ENCODE measurements around the gene TCERG1L.

TCERG1L gene

DNA sequence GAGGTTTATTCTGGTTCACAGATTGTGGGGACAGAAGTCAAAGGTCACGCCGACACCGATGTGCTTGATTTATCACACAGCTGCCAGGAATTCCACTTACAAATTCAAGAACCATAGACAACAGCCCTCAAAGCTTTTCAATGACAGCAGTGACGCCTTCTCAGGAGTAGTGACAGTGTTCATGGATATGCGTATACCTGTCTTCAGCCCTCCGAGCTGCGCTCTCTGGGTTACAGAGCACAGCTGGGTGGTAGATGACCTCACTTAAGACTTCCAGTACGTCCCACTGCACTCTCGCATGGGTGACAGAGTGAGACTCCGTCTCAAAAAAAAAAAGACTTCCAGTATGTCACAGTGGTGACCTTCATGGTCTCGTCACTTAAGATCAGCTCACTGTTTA, 108.5 kb downstream of the TCERG1L start:
- Histone ChIP-seq H3K4me3 (ENCODE audit: low read depth in 1 of 2, low read length in 2 of 2) (no peak overlapping the region), H3K4me1 (ENCODE audit: control insufficient read depth in 1 of 2, insufficient read depth in 2 of 2, low read length in 2 of 2) (no peaks in the 10 kb centered on the region), H3K36me3 (ENCODE audit: control insufficient read depth in 1 of 2, insufficient read depth in 2 of 2, low read length in 2 of 2) (no peaks in the 10 kb centered on the region), H3K9me3 (ENCODE audit: control insufficient read depth in 1 of 2, low read length in 2 of 2) (no peaks in the 10 kb centered on the region), H3K27me3 (ENCODE audit: low read depth, low read length) (no peaks in the 10 kb centered on the region), H3K27ac (ENCODE audit: low read length) (no peak overlapping the region)

GRCh38 chr10:131201741-131202515, 109.6 kb downstream of the TCERG1L start:
- no peaks in the 10 kb centered on the region for H3K4me1 ChIP-seq (ENCODE audit: control insufficient read depth in 1 of 2, insufficient read depth in 2 of 2, low read length in 2 of 2)
- no peaks in the 10 kb centered on the region for H3K27me3 ChIP-seq (ENCODE audit: low read depth, low read length)
- H3K27ac ChIP-seq (ENCODE audit: low read length), result no peak overlapping the region
- no peaks in the 10 kb centered on the region for H3K9me3 ChIP-seq (ENCODE audit: control insufficient read depth in 1 of 2, low read length in 2 of 2)
- H3K36me3 ChIP-seq (ENCODE audit: control insufficient read depth in 1 of 2, insufficient read depth in 2 of 2, low read length in 2 of 2), result no peaks in the 10 kb centered on the region
- H3K4me3 ChIP-seq (ENCODE audit: low read depth in 1 of 2, low read length in 2 of 2), result no peak overlapping the region

- H3K27me3 ChIP-seq (ENCODE audit: low read depth, low read length), result no peaks in the 10 kb centered on the region
These were observed 110.6 kb downstream of the TCERG1L start for GRCh38 chr10:131200856-131201470.

GRCh38 chr10:131199646-131200045, 111.9 kb downstream of the TCERG1L start:
- no peaks in the 10 kb centered on the region for H3K9me3 ChIP-seq (ENCODE audit: control insufficient read depth in 1 of 2, low read length in 2 of 2)
- H3K4me3 ChIP-seq (ENCODE audit: low read depth in 1 of 2, low read length in 2 of 2), result no peak overlapping the region
- no peaks in the 10 kb centered on the region for H3K27me3 ChIP-seq (ENCODE audit: low read depth, low read length)
- no peaks in the 10 kb centered on the region for H3K36me3 ChIP-seq (ENCODE audit: control insufficient read depth in 1 of 2, insufficient read depth in 2 of 2, low read length in 2 of 2)
- H3K27ac ChIP-seq (ENCODE audit: low read length), result no peak overlapping the region
- H3K4me1 ChIP-seq (ENCODE audit: control insufficient read depth in 1 of 2, insufficient read depth in 2 of 2, low read length in 2 of 2), result no peaks in the 10 kb centered on the region

More at GRCh38 chr10:131200856-131201470, 110.6 kb downstream of the TCERG1L start:
- Histone ChIP-seq H3K4me3 (ENCODE audit: low read depth in 1 of 2, low read length in 2 of 2) (no peak overlapping the region), H3K9me3 (ENCODE audit: control insufficient read depth in 1 of 2, low read length in 2 of 2) (no peaks in the 10 kb centered on the region), H3K36me3 (ENCODE audit: control insufficient read depth in 1 of 2, insufficient read depth in 2 of 2, low read length in 2 of 2) (no peaks in the 10 kb centered on the region), H3K27ac (ENCODE audit: low read length) (no peak overlapping the region), H3K4me1 (ENCODE audit: control insufficient read depth in 1 of 2, insufficient read depth in 2 of 2, low read length in 2 of 2) (no peaks in the 10 kb centered on the region)

DNA sequence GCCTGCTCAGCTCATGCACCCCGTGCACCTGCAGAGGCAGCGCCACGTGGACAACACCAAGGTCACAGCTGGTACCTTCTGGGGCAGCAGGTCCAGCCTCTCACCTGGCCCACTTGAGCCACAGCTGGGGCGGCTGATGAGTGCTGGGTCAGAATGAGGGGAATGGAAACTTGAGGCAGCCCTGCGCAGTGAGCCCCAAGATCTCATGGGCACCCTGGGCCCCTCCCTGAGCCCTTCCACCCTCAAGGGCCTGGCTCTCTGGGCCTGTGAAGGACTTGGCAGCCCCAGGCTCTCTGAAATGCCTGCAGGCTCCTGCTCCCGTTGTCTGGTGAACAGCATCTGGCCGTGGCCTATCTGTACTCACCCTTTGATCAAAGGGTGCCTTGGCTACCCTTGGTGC, 112.7 kb downstream of the TCERG1L start:
- no peak overlapping the region for H3K27ac ChIP-seq (ENCODE audit: low read length)
- no peaks in the 10 kb centered on the region for H3K9me3 ChIP-seq (ENCODE audit: control insufficient read depth in 1 of 2, low read length in 2 of 2)
- no peaks in the 10 kb centered on the region for H3K36me3 ChIP-seq (ENCODE audit: control insufficient read depth in 1 of 2, insufficient read depth in 2 of 2, low read length in 2 of 2)
- H3K4me1 ChIP-seq (ENCODE audit: control insufficient read depth in 1 of 2, insufficient read depth in 2 of 2, low read length in 2 of 2), result no peaks in the 10 kb centered on the region
- H3K4me3 ChIP-seq (ENCODE audit: low read depth in 1 of 2, low read length in 2 of 2), result no peak overlapping the region
- no peaks in the 10 kb centered on the region for H3K27me3 ChIP-seq (ENCODE audit: low read depth, low read length)

- Histone ChIP-seq H3K27ac (ENCODE audit: low read length) (no peak overlapping the region), H3K36me3 (ENCODE audit: control insufficient read depth in 1 of 2, insufficient read depth in 2 of 2, low read length in 2 of 2) (no peaks in the 10 kb centered on the region), H3K27me3 (ENCODE audit: low read depth, low read length) (no peaks in the 10 kb centered on the region), H3K4me3 (ENCODE audit: low read depth in 1 of 2, low read length in 2 of 2) (no peak overlapping the region), H3K9me3 (ENCODE audit: control insufficient read depth in 1 of 2, low read length in 2 of 2) (peaks cover 0 to 1% of the 10 kb centered on the region in 2 donors), H3K4me1 (ENCODE audit: control insufficient read depth in 1 of 2, insufficient read depth in 2 of 2, low read length in 2 of 2) (no peaks in the 10 kb centered on the region)
These were observed 113.1 kb downstream of the TCERG1L start for GRCh38 chr10:131198401-131198800.

DNA sequence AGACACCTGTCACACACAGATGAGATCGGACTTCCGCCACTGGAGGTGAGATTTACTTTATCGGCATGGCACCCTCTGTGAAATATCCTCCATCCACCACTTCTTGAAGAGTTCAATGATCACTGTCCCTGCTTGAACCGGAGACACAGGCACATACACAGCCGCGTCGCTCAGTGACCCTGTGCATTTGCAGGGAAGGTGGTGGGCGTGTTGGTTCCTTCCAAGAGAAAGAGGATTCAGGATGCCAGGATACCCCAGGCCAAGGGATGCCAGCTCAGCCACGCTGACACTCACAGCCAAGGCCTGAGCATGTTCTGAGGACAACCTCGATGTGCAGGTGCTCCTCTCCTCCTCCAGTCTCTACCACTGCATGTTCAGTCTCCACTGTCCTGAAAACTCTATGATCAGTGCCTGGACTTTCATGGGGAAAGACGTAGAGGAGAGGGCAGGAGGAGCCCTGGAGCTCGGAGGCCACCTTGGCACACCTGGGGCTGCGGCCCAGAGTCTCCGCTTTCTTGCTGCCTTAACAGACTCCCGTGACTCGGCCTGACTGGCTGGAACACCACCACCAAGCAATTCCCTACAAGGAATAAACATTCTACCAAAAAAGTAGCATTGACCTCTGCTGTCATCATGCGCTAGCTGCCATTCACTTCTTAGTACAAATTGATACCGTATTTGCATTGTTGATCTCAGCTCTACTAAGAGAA, 115.2 kb downstream of the TCERG1L start:
- H3K27ac ChIP-seq (ENCODE audit: low read length), result no peak overlapping the region
- H3K27me3 ChIP-seq (ENCODE audit: low read depth, low read length), result no peaks in the 10 kb centered on the region
- peaks cover 0 to 9% of the 10 kb centered on the region in 2 donors for H3K9me3 ChIP-seq (ENCODE audit: control insufficient read depth in 1 of 2, low read length in 2 of 2)
- H3K4me1 ChIP-seq (ENCODE audit: control insufficient read depth in 1 of 2, insufficient read depth in 2 of 2, low read length in 2 of 2), result no peaks in the 10 kb centered on the region
- H3K4me3 ChIP-seq (ENCODE audit: low read depth in 1 of 2, low read length in 2 of 2), result no peak overlapping the region
- no peaks in the 10 kb centered on the region for H3K36me3 ChIP-seq (ENCODE audit: control insufficient read depth in 1 of 2, insufficient read depth in 2 of 2, low read length in 2 of 2)

- Histone ChIP-seq H3K36me3 (ENCODE audit: control insufficient read depth in 1 of 2, insufficient read depth in 2 of 2, low read length in 2 of 2) (no peaks in the 10 kb centered on the region), H3K9me3 (ENCODE audit: control insufficient read depth in 1 of 2, low read length in 2 of 2) (peaks cover 0 to 9% of the 10 kb centered on the region in 2 donors), H3K4me3 (ENCODE audit: low read depth in 1 of 2, low read length in 2 of 2) (no peak overlapping the region), H3K27ac (ENCODE audit: low read length) (no peak overlapping the region), H3K27me3 (ENCODE audit: low read depth, low read length) (no peaks in the 10 kb centered on the region), H3K4me1 (ENCODE audit: control insufficient read depth in 1 of 2, insufficient read depth in 2 of 2, low read length in 2 of 2) (no peaks in the 10 kb centered on the region)
These were observed 115.9 kb downstream of the TCERG1L start for GRCh38 chr10:131195558-131196159.

DNA sequence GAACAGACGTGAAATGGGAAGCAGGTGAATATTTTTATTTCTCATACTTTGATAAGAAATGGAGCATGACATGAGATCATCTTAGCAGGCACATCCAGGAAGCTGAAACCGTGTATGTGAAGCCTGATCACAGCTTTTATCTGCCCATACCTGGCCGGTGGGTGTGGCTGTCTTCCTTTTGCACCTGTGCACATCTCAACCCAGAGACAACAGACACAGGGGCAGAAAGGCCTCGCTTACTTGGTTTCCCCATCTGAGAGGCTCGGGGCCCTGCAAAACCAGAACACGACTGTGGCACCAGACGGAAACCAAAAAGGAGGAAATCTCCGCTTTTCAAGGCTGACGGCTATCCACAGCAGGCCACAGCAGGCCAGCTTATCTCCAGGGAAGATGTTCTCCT, 116.4 kb downstream of the TCERG1L start:
- Histone ChIP-seq H3K27ac (ENCODE audit: low read length) (no peak overlapping the region), H3K4me3 (ENCODE audit: low read depth in 1 of 2, low read length in 2 of 2) (no peak overlapping the region), H3K27me3 (ENCODE audit: low read depth, low read length) (no peaks in the 10 kb centered on the region), H3K9me3 (ENCODE audit: control insufficient read depth in 1 of 2, low read length in 2 of 2) (peaks cover 0 to 9% of the 10 kb centered on the region in 2 donors), H3K4me1 (ENCODE audit: control insufficient read depth in 1 of 2, insufficient read depth in 2 of 2, low read length in 2 of 2) (no peaks in the 10 kb centered on the region), H3K36me3 (ENCODE audit: control insufficient read depth in 1 of 2, insufficient read depth in 2 of 2, low read length in 2 of 2) (no peaks in the 10 kb centered on the region)

DNA sequence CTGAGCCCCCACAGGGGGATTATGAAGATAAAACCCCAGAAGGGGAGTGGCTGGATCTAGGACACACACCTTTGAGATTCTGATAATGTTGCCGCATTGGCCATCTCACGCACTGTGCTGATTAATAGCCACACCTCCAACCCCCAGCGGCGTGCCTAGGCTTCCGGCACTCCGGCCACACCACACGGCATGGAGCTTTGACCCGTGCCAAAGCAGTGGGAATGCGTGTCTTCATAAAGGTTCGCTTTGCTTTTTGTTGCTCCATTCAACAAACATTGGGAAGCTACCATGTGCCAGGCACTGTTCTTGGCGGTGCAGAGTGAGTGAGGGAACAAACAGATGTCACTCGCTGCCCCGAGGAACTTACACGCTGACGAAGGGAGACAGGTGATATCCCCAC, 117.6 kb downstream of the TCERG1L start:
- Histone ChIP-seq H3K4me1 (ENCODE audit: control insufficient read depth in 1 of 2, insufficient read depth in 2 of 2, low read length in 2 of 2) (no peaks in the 10 kb centered on the region), H3K36me3 (ENCODE audit: control insufficient read depth in 1 of 2, insufficient read depth in 2 of 2, low read length in 2 of 2) (no peaks in the 10 kb centered on the region), H3K27ac (ENCODE audit: low read length) (no peak overlapping the region), H3K4me3 (ENCODE audit: low read depth in 1 of 2, low read length in 2 of 2) (no peak overlapping the region), H3K9me3 (ENCODE audit: control insufficient read depth in 1 of 2, low read length in 2 of 2) (peaks cover 0 to 9% of the 10 kb centered on the region in 2 donors), H3K27me3 (ENCODE audit: low read depth, low read length) (no peaks in the 10 kb centered on the region)

DNA sequence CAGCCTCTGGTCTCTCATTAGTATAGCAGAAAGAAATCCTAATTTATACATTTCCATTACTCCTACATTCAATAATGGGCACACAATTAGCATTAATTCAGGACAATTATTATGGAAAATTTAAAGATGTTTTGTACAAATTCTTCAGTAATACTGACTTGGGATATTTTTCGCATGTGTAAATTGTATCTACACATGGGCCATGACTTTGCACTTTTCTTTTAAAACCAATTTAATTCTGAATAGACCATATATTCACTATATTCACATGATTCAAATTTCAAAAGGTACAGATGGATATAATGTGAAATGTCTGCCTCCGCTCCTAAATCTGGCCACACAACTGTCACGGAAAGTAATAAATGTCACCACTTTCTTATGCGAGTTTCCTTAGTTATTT, 123.0 kb downstream of the TCERG1L start:
- H3K4me1 ChIP-seq (ENCODE audit: control insufficient read depth in 1 of 2, insufficient read depth in 2 of 2, low read length in 2 of 2), result no peaks in the 10 kb centered on the region
- H3K27ac ChIP-seq (ENCODE audit: low read length), result no peak overlapping the region
- no peaks in the 10 kb centered on the region for H3K27me3 ChIP-seq (ENCODE audit: low read depth, low read length)
- peaks cover 0 to 9% of the 10 kb centered on the region in 2 donors for H3K9me3 ChIP-seq (ENCODE audit: control insufficient read depth in 1 of 2, low read length in 2 of 2)
- no peak overlapping the region for H3K4me3 ChIP-seq (ENCODE audit: low read depth in 1 of 2, low read length in 2 of 2)
- H3K36me3 ChIP-seq (ENCODE audit: control insufficient read depth in 1 of 2, insufficient read depth in 2 of 2, low read length in 2 of 2), result no peaks in the 10 kb centered on the region
